HCT116 (cell line): ENCODE results near the gene SRSF5.

Source experiments
- CTCF ChIP-seq, 3 experiments: fragments of 200-600 bp in 1 of 3; sonication (generic) in 1 of 3; IDR thresholded peaks in 2 of 3; conservative IDR thresholded peaks in 1 of 3; 2 replicates each; pipeline ENCODE4 v1.5.1; 2012 to 2017; ENCODE audit warnings: low read depth in 2 of 3, low read length in 2 of 3, antibody characterized with exemption in 1 of 3, borderline replicate concordance in 1 of 3, control low read depth in 1 of 3, mild to moderate bottlenecking in 1 of 3, mixed read lengths in 1 of 3, mixed run types in 1 of 3, moderate library complexity in 1 of 3; ENCODE audit not compliant: insufficient read depth in 1 of 3
- POLR2A ChIP-seq: IDR thresholded peaks from 2 replicates; pipeline ENCODE4 v1.7.0; 2011; ENCODE audit warnings: borderline replicate concordance; ENCODE audit not compliant: insufficient read depth, insufficient read length; ENCODE audit errors: extremely low read depth
- REST ChIP-seq: IDR thresholded peaks from 2 replicates; pipeline ENCODE4 v1.6.1; 2012; ENCODE audit warnings: low read depth
- SRF ChIP-seq: IDR thresholded peaks from 2 replicates; pipeline ENCODE4 v1.6.1; 2012; ENCODE audit warnings: low read depth

GRCh38 chr14:69794791-69795190, 27.8 kb downstream of the SRSF5 start:
- TF ChIP-seq REST (no peak), POLR2A (no peak), CTCF (IDR thresholded peaks at IDR 0.05 in 2 of 3, conservative IDR thresholded peaks at IDR 0.05 in 1 of 3; ENCODE audit: borderline replicate concordance in 1 of 3, insufficient read depth in 1 of 3, low read depth in 2 of 3, low read length in 2 of 3) (no peak), SRF (no peak)
